Measurements from ENCODE around the gene LBX1.

Gene LBX1

DNA sequence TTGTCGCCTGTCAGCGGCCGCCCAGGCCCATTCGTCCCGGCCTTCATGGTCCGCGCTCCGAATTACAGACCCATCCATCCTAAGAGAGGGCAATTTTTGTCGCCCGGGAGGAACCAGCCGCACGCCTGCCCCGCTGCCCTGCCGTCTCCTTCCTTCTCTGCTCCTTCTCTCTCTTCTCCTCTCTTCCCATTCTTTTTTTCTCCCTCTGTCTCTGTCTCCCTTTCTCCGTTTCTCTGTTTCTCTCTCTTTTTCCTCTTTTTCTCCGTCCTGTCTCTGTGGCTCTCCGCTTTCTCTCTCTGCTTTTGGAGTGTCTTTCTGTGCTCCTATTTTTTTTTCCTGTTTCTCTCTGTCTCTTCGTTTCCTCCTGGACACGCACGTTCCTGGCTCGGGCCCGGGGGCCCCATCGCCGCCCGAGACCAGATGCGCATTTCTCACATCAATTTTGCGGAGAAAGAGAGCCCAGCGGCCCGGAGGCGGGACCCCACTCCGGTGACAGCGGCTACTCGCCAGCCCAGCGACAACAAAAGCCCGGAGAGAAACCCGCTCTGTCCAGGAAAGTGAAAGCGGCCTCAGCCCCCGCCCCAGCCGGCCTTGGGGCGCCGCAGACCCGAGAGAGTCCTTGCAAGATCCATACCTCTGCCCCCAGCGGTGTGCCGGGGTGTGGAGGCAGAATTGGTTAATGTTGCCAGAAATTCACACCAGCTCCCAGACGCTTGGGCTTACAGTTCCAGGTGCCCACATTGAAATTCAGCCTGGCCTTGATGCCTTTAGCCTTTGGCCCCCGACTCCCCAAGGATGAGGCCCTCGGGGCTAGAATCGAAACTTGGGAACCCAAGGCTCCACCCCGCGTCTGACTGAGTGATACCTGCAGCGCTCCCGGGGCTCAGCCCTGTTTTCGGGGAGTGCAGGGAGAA is 4.1 kb downstream of the LBX1 start:
- DNase-seq, result no peak

GRCh38 chr10:101224060-101224909 is 5.0 kb downstream of the LBX1 start:
- DNase-seq, result no peak

DNA sequence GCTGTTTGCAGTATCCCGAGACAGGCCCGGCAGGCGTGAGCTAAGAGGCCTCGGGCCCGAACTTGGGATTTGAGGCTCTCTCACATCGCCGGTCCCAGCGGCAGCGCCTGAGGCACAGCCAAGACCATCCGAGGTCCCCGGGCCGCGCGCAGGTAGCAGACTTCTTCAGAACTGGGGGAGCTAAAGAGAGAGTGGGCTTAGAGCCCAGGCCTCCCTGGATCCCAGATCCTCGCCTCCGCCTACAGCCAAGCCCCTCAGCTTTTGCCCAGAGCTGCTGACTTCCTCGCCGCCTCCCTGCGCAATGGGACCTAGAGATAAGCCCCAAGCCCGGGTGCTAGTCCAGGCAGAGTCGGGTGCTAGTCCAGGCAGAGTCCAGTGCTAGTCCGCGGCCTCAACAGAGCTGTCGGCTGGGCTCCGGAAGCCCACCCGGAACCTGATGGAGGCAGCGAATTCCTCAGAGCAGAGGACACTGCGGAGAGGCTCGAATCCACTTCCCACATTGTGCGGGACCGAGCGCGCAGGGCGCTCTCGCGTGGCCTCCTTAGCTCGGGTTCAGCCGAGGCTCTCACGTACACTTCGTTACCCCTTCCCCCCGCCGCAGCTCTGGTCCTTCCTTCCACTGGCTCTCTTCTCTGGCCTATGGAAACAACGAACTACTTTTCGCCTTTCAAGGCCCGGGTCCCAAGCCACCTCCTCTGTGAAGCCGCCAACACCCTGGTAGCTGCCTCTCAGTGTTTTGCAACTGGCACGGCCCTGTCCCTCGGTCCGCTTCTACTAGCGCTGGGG is 5.8 kb downstream of the LBX1 start:
- no peak for DNase-seq

- no peak for DNase-seq
Observed at GRCh38 chr10:101222683-101223273, 6.5 kb downstream of the LBX1 start.

DNA sequence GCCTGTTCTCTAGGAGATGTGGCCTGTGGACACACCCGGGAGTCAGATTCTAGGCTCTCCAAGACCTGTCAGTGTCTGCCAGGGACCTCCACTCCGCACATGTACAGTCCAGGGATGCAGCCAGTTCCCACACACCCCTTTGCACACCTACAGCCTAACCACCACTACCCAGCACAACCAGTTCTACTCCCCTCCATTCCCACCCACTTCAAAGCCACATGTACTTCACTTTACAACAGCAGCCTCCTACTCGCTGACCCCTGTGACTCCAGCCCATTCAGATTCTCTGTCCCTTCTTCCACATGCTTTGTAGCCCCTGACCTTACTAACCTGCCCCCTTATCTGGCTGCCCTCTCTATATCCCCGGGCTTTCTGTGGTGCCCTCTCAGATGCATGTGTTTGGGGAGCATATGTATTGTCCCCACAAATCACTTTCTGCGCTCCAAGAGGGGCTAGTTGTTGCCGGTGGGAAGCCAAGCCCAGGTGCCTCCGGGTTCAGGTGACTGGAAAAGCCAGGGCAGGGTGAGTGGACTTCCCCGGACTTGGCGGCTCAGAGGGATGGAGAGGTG is 7.2 kb downstream of the LBX1 start:
- DNase-seq, result no peak

- DNase-seq, result no peak
Observed at GRCh38 chr10:101221549-101221948, 7.7 kb downstream of the LBX1 start.

DNA sequence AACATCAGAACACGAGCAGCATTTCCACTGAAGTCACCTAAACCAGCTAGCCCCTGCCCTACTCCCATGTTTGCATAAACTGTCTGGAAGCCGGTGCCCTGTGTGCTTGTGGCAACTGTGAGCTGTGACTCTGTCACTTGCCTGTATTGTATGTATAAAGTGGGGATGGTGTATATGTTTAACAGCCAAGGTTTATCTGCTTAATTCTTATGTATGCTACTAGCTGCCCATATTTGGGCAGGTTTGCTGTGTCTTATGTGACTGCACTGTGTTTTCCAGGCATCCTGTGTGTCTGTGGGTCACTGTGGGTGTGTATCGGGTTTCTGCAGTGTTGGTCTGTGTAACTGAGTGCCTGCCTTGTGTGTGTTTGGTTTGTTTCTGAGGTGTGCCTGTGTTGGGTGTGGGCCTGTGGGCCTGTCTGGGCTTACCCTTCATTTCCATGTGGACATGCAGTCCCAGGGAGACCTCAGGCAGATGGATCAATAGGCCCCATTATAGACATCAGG is 9.3 kb downstream of the LBX1 start:
- no peak for DNase-seq

GRCh38 chr10:101219139-101219945 is 9.9 kb downstream of the LBX1 start:
- DNase-seq, result no peak

DNA sequence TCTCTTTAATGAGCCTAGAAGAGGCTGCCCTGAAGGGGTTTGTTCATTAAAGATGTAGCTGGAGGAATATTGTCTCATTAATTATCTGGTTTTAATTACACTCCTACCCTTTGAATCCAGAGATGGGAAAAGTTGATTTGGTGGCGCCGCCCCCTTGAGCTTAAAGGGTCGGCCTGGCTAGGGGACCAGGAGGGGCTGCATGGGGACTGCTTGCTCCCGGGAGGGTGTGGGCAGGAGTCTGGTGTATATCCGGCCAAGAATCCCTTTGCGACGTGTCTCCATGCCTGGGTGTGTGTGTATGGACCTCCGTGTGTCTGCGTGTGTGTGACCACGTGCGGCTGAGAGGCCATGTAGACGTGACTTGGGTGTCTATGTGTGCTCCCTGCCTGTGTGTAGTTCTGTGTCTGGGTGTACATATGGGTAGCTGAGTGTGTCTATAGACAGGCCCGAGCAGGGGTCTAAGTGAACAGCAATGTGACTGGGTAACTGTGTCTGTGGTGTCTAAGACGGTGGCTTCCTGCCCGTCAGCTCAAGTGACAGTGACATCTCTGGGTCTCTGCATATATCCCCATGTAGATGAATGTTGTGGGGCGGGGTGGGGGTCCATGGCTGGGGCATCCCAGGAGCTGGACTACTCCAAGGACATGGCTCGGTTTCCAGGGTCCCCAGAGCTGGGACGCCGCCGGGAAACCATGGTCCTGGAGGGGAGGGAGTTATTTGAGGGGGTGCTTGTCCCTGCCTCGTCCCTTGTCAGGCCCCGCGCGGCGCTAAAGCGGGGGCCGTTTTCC is 10.7 kb downstream of the LBX1 start:
- no peak for DNase-seq

DNA sequence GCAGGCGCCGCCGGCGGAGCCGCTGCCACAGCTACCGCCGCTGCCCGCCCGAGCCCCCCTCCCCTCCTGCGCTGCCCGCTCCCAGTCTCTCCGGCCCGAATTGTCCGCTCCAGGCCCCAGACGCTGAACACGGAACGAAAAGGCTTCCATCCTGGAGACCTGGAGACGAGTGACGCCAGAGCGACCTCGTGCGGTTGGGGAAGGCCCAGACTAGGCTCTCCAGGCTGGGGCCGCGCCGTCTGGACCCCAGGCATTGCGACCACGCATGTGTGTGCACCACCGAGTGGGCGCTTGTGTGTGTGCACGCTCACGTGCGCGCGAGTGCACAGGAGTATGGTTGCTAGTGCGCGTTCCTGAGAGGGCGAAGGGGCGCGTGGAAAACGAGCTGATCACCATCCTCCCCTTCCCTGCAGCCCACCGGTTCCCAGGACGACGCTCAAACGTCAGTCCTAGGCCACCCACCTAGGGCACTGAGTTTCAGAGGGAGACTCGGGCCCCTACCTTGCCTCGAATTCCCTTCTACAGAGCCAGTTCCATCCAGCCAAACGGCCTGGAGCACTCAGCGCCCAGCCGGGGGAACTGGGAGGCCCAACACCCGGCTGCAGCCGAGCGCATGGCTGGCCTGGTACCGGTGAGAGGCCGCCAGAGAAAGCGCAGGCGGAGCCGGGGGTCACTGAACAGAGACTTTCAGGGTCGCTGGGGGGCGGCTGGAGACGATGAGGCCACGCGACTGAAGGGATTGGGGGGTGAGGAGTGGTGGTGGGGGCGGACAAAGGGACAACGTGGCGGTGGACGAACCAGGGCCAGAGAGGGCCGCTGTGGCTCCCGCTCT is 11.6 kb downstream of the LBX1 start:
- peak; percentile 54 for DNase-seq

DNA sequence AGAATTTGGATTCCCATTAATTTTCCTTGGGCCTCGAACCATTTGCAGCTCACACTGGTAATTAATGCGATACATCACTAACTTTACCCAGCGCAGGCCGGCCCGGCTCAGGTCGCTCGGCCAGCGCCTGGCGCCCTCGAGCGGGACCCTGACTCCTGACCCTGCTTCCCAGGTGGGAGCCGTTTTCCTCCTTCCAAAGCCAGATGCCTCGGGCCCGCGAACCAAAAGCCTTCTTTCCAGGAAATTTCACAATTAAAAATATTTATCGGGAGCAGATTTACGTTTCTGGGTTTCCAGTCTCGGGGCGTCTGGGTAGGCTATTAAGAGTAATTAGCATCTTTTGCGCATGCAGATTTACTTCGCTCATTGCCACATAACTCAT is 12.2 kb downstream of the LBX1 start:
- no peak for DNase-seq

- DNase-seq, result peak; percentile 22
Observed at GRCh38 chr10:101216207-101217043, 12.8 kb downstream of the LBX1 start.

GRCh38 chr10:101215397-101216206 is 13.7 kb downstream of the LBX1 start:
- no peak for DNase-seq

GRCh38 chr10:101214446-101215396 is 14.5 kb downstream of the LBX1 start:
- DNase-seq, result peak; percentile 74

- DNase-seq, result no peak
Observed at GRCh38 chr10:101208543-101208942, 20.7 kb downstream of the LBX1 start.

DNA sequence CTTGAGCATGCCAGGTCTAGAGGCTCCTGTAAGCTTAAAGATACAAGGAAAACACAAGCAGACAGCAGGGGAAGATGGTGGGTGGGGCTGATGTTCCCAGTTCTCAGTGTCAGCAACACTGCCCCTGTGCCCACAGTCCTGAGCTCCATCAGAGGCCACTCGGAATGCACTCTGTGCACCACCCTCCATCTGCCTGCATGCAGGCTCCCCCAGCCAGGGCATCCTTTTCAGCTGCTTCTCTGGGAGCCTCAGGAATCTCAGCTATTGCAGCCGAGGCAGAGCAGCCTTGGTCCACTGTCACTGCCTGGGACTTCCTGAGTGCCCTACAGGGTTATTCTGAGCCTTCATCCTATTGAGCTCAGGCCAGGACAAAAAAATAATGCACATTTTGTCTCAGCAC is 22.2 kb downstream of the LBX1 start:
- no peak for DNase-seq

All from RPMI8226 (cell line).